ENCODE measurements around the gene STX4.

DNA sequence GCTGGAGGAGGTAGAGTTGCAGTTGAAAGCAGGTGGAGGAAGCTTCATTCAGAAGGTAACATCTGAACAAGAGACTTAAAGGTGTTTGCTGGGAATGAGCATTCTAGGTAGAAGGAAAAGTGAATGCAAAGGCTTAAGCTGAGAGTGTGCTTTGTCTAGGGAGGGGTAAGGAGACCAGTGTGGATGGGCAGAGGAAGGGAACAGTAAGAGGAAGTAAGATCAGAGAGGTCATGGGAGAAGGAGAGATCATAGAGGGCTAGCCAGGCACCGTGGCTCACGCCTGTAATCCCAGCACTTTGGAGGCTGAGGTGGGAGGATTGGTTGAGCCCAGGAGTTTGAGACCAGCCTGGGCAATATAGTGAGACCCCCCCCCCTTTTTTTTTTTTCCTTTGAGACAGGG, 3.3 kb downstream of the STX4 start:
- TF ChIP-seq HOXA7 (CRISPR knock-in tag; IDR thresholded peaks at IDR 0.05) (no peak), JUN (IDR thresholded peaks at IDR 0.05) (no peak), ZC3H11A (IDR thresholded peaks at IDR 0.05) (no peak), EP300 (IDR thresholded peaks at IDR 0.05) (no peak), POLR2A (IDR thresholded peaks at IDR 0.05; ENCODE audit: low read length) (no peak), REST (IDR thresholded peaks at IDR 0.05) (no peak), MAZ (IDR thresholded peaks at IDR 0.05; ENCODE audit: borderline replicate concordance, low read depth, low read length) (no peak), MAFK (IDR thresholded peaks at IDR 0.05; ENCODE audit: partially characterized antibody) (no peak), RFX5 (IDR thresholded peaks at IDR 0.05) (no peak), ZSCAN20 (CRISPR knock-in tag; IDR thresholded peaks at IDR 0.05) (no peak), RAD21 (conservative IDR thresholded peaks at IDR 0.05 in 1 of 2, IDR thresholded peaks at IDR 0.05 in 1 of 2) (no peak), FOXS1 (CRISPR knock-in tag; IDR thresholded peaks at IDR 0.05) (no peak), E2F6 (IDR thresholded peaks at IDR 0.05; ENCODE audit: borderline replicate concordance, low read depth) (no peak)
- TF ChIP-seq, protein P1, sequence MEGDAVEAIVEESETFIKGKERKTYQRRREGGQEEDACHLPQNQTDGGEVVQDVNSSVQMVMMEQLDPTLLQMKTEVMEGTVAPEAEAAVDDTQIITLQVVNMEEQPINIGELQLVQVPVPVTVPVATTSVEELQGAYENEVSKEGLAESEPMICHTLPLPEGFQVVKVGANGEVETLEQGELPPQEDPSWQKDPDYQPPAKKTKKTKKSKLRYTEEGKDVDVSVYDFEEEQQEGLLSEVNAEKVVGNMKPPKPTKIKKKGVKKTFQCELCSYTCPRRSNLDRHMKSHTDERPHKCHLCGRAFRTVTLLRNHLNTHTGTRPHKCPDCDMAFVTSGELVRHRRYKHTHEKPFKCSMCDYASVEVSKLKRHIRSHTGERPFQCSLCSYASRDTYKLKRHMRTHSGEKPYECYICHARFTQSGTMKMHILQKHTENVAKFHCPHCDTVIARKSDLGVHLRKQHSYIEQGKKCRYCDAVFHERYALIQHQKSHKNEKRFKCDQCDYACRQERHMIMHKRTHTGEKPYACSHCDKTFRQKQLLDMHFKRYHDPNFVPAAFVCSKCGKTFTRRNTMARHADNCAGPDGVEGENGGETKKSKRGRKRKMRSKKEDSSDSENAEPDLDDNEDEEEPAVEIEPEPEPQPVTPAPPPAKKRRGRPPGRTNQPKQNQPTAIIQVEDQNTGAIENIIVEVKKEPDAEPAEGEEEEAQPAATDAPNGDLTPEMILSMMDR (IDR thresholded peaks at IDR 0.05) = no peak

Measured in A549 (cell line).